Measurements from ENCODE around the gene ARHGEF38. TPM values are rescaled to one million over a fixed set of nuclear protein-coding genes. Genes with fewer than 3 reads are reported as not detected.

The ARHGEF38 gene
- total and polyA plus RNA-seq, 2 donors, result 0.24 to 0.30 TPM

DNA sequence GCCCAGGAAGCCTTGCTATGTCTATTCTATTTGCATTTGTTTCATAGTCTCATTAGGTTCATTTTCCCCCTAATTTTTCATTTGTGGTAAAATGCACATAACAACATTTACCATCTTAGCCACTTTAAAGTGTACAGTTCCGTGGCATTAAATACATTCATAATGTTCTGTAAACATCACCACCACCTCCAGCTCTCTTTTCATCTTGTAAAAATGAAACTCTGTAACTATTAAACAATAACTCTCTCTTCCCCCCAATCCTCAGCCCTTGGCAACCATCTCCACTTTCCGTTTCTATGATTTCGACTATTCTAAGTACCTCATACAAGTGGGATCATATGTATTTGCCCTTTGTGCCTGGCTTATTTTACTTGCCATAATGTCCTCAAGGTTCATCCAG, 19.9 kb downstream of the ARHGEF38 start:
- H3K4me1 ChIP-seq (ENCODE audit: control insufficient read depth in 2 of 2, insufficient read depth in 2 of 2, low read length in 2 of 2), result no peaks in the 10 kb centered on the region
- 95% methylated on average over 3 of the region's 3 CpGs for WGBS
- H3K4me3 ChIP-seq (ENCODE audit: low read length in 2 of 2), result no peak overlapping the region
- no peaks in the 10 kb centered on the region for H3K27me3 ChIP-seq (ENCODE audit: control insufficient read depth in 2 of 2, insufficient read depth in 1 of 2, low read length in 1 of 2)
- DNase-seq (ENCODE audit: low read depth in 6 of 9, low spot score in 9 of 9), result no peak
- no peaks in the 10 kb centered on the region for H3K36me3 ChIP-seq (ENCODE audit: control insufficient read depth in 2 of 2, insufficient read depth in 2 of 2, low read length in 1 of 2)
- no peak overlapping the region for H3K27ac ChIP-seq (ENCODE audit: low read depth in 1 of 2, low read length in 1 of 2)
- no peaks in the 10 kb centered on the region for H3K9me3 ChIP-seq (ENCODE audit: control insufficient read depth in 2 of 2, insufficient read depth in 1 of 2, low read length in 1 of 2)

DNA sequence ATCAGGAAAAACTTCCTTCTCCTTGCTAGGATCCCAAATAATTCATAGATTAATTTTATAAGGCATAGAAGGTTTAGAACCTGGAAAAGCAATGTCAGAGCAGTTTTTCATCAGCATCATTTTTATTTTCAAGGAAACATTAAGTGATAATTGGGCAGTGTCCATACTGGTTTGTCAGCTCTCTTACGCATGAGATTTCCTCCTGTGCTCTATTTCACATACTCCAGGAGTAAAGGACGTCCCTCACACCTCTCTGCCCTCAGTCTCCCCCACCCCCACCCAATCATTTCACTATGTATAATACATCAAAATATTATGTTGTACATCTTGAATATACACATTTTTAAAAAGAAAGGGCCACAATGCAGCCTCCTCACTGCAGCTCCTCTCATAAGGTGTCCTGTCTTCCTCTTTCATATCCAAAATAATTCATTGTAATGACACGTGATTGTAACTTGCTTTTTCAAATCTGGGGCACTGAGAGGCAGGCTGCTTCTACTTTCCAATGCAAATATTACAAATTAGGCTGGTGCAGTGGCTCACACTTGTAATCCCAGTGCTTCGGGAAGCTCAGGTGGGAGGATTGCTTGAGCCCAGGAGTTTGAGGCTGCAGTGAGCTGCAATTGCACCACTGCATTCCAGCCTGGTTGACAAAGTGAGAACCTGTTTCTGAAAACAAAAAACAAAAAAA, 34.4 kb downstream of the ARHGEF38 start:
- Histone ChIP-seq H3K36me3 (ENCODE audit: control insufficient read depth in 2 of 2, insufficient read depth in 2 of 2, low read length in 1 of 2) (no peaks in the 10 kb centered on the region), H3K9me3 (ENCODE audit: control insufficient read depth in 2 of 2, insufficient read depth in 1 of 2, low read length in 1 of 2) (no peaks in the 10 kb centered on the region), H3K27me3 (ENCODE audit: control insufficient read depth in 2 of 2, insufficient read depth in 1 of 2, low read length in 1 of 2) (no peaks in the 10 kb centered on the region), H3K4me3 (ENCODE audit: low read length in 2 of 2) (no peak overlapping the region), H3K27ac (ENCODE audit: low read depth in 1 of 2, low read length in 1 of 2) (no peak overlapping the region), H3K4me1 (ENCODE audit: control insufficient read depth in 2 of 2, insufficient read depth in 2 of 2, low read length in 2 of 2) (no peaks in the 10 kb centered on the region)
- DNase-seq (ENCODE audit: low read depth in 6 of 9, low spot score in 9 of 9), result no peak
- 81% methylated on average over 4 of the region's 4 CpGs for WGBS

DNA sequence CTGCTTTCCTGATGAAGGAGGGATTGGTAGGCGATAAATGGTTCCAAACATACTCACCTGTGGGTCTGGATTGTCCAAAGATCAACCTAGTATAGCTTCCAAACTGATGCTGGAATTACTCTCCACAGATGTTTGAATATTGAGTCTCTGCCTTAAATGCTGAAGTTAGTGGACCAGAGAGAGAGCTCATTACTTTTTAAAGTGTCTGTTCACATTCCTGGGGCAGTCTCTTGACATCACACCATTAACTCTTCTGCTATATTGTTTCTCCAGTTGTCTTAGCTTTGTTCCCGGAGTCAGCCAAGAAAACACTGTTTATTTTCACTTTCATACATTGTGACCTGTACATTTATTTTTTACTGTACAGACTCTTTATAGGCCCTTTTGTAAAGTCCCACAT, 35.4 kb downstream of the ARHGEF38 start:
- H3K4me1 ChIP-seq (ENCODE audit: control insufficient read depth in 2 of 2, insufficient read depth in 2 of 2, low read length in 2 of 2), result no peaks in the 10 kb centered on the region
- H3K27me3 ChIP-seq (ENCODE audit: control insufficient read depth in 2 of 2, insufficient read depth in 1 of 2, low read length in 1 of 2), result no peaks in the 10 kb centered on the region
- no peak overlapping the region for H3K4me3 ChIP-seq (ENCODE audit: low read length in 2 of 2)
- 94% methylated on average over 2 of the region's 2 CpGs for WGBS
- H3K36me3 ChIP-seq (ENCODE audit: control insufficient read depth in 2 of 2, insufficient read depth in 2 of 2, low read length in 1 of 2), result no peaks in the 10 kb centered on the region
- H3K27ac ChIP-seq (ENCODE audit: low read depth in 1 of 2, low read length in 1 of 2), result no peak overlapping the region
- no peaks in the 10 kb centered on the region for H3K9me3 ChIP-seq (ENCODE audit: control insufficient read depth in 2 of 2, insufficient read depth in 1 of 2, low read length in 1 of 2)
- no peak for DNase-seq (ENCODE audit: low read depth in 6 of 9, low spot score in 9 of 9)

DNA sequence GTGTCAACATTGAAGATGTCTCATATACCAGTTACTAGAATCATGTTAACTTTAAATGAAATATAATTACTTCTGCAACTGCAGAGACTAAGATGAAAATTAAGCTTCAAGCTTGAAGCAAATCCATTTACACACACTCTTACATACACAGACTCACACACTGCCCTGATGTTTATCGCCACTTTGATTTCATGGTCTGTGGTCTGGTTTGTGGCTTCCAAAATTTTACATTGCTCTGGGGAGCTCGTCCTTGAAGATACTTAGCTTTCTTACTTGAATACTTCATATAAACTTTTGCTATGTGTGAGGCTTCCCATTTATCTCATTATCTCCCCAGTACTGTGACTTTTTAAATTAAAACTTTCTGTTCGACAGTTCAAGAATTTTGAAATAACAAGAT, 35.8 kb downstream of the ARHGEF38 start:
- WGBS, result 16% methylated on average over 3 of the region's 3 CpGs
- no peak overlapping the region for H3K27ac ChIP-seq (ENCODE audit: low read depth in 1 of 2, low read length in 1 of 2)
- no peaks in the 10 kb centered on the region for H3K27me3 ChIP-seq (ENCODE audit: control insufficient read depth in 2 of 2, insufficient read depth in 1 of 2, low read length in 1 of 2)
- peak in 8 of 9 donors; percentile 4 to 75 (median 31) for DNase-seq (ENCODE audit: low read depth in 6 of 9, low spot score in 9 of 9)
- H3K9me3 ChIP-seq (ENCODE audit: control insufficient read depth in 2 of 2, insufficient read depth in 1 of 2, low read length in 1 of 2), result no peaks in the 10 kb centered on the region
- H3K36me3 ChIP-seq (ENCODE audit: control insufficient read depth in 2 of 2, insufficient read depth in 2 of 2, low read length in 1 of 2), result no peaks in the 10 kb centered on the region
- no peak overlapping the region for H3K4me3 ChIP-seq (ENCODE audit: low read length in 2 of 2)
- H3K4me1 ChIP-seq (ENCODE audit: control insufficient read depth in 2 of 2, insufficient read depth in 2 of 2, low read length in 2 of 2), result no peaks in the 10 kb centered on the region

DNA sequence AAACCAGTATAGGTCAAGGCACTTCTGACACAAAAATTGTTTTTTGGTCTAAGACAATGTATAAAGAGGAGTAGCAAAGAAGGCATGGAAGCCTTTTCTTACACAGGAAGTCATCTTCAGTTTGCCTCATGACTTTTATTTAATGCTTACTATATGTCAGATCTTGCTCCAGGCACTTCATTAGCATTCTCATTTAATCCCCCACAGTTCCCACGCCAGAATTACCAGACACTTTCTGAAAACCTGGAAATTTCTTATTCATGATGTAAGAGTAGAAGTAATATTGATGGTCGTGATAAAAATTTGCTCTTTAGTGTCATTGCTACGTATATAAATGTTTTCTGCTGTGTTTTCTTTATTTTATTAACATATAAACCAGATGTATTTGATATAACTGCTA, 39.2 kb downstream of the ARHGEF38 start:
- H3K9me3 ChIP-seq (ENCODE audit: control insufficient read depth in 2 of 2, insufficient read depth in 1 of 2, low read length in 1 of 2), result no peaks in the 10 kb centered on the region
- DNase-seq (ENCODE audit: low read depth in 6 of 9, low spot score in 9 of 9), result no peak
- no peak overlapping the region for H3K27ac ChIP-seq (ENCODE audit: low read depth in 1 of 2, low read length in 1 of 2)
- H3K4me3 ChIP-seq (ENCODE audit: low read length in 2 of 2), result no peak overlapping the region
- H3K36me3 ChIP-seq (ENCODE audit: control insufficient read depth in 2 of 2, insufficient read depth in 2 of 2, low read length in 1 of 2), result no peaks in the 10 kb centered on the region
- 94% methylated on average over 3 of the region's 3 CpGs for WGBS
- no peaks in the 10 kb centered on the region for H3K4me1 ChIP-seq (ENCODE audit: control insufficient read depth in 2 of 2, insufficient read depth in 2 of 2, low read length in 2 of 2)
- no peaks in the 10 kb centered on the region for H3K27me3 ChIP-seq (ENCODE audit: control insufficient read depth in 2 of 2, insufficient read depth in 1 of 2, low read length in 1 of 2)

DNA sequence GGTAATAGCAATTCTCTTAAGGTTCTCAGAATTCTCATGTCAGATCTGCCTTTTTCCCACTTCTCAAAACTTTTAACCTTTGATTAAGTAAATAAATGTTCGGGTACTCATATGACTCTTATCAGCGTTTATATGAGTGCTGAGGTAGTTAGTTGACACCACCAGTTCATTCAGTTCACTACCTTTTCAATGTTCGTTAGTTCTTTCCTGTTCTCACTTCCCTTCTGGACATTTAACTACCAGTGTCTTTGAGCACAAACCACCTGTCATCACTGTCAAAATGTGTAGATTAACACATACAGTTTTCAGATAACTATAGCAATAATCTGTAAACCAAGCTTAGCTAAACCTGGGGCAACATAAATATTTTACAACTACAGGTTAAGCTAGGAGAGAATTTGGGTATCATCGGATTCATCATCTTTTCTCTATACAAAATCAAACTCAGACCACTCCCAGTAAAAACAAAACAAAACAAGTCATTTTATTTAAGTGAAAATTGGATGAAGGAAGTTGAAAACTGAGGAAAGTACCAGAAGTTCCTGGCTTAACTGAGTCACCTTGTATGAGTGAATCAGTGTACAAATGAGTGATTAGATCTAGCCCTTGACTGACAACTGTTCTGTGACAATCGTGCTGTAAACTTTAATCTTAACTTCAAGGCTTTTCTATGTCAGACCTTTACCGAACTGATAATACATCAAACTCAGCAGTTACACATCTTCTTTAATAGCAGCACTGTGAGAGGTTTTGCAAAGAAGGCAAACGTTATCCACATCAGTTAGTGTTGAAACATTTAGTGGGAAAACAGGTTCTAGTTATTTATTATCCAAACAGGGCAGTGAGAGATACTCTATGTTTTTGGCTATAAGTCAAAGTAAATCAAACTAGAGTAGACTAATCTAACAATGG, 41.9 kb downstream of the ARHGEF38 start:
- DNase-seq (ENCODE audit: low read depth in 6 of 9, low spot score in 9 of 9), result peak in 1 of 9 donors; percentile 11
- Histone ChIP-seq H3K27ac (ENCODE audit: low read depth in 1 of 2, low read length in 1 of 2) (no peak overlapping the region), H3K9me3 (ENCODE audit: control insufficient read depth in 2 of 2, insufficient read depth in 1 of 2, low read length in 1 of 2) (no peaks in the 10 kb centered on the region), H3K27me3 (ENCODE audit: control insufficient read depth in 2 of 2, insufficient read depth in 1 of 2, low read length in 1 of 2) (no peaks in the 10 kb centered on the region), H3K4me1 (ENCODE audit: control insufficient read depth in 2 of 2, insufficient read depth in 2 of 2, low read length in 2 of 2) (no peaks in the 10 kb centered on the region), H3K4me3 (ENCODE audit: low read length in 2 of 2) (no peak overlapping the region), H3K36me3 (ENCODE audit: control insufficient read depth in 2 of 2, insufficient read depth in 2 of 2, low read length in 1 of 2) (no peaks in the 10 kb centered on the region)
- WGBS, result 70% methylated on average over 7 of the region's 7 CpGs

DNA sequence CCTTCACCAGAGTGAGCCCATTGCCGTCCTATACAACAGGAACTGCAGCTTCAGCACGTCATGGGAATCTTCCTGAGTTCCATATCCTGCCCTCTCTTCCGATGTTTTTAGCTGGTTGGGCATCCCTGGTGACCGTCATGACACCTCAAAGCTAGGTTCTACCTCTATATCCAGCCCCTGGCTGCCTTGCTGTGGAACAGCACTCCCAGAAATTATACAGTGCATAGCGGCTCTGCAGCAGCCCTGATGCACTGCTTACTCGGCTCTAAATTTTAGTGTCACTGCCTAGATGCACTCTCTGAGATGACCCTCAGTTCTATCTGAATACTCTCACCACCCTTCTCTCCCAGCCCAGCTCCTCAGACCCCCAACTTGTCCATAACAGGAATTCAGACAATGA, 44.3 kb downstream of the ARHGEF38 start:
- no peak overlapping the region for H3K27ac ChIP-seq (ENCODE audit: low read depth in 1 of 2, low read length in 1 of 2)
- H3K4me3 ChIP-seq (ENCODE audit: low read length in 2 of 2), result no peak overlapping the region
- no peaks in the 10 kb centered on the region for H3K9me3 ChIP-seq (ENCODE audit: control insufficient read depth in 2 of 2, insufficient read depth in 1 of 2, low read length in 1 of 2)
- 96% methylated on average over 6 of the region's 6 CpGs for WGBS
- no peak for DNase-seq (ENCODE audit: low read depth in 6 of 9, low spot score in 9 of 9)
- H3K4me1 ChIP-seq (ENCODE audit: control insufficient read depth in 2 of 2, insufficient read depth in 2 of 2, low read length in 2 of 2), result no peaks in the 10 kb centered on the region
- no peaks in the 10 kb centered on the region for H3K27me3 ChIP-seq (ENCODE audit: control insufficient read depth in 2 of 2, insufficient read depth in 1 of 2, low read length in 1 of 2)
- no peaks in the 10 kb centered on the region for H3K36me3 ChIP-seq (ENCODE audit: control insufficient read depth in 2 of 2, insufficient read depth in 2 of 2, low read length in 1 of 2)

DNA sequence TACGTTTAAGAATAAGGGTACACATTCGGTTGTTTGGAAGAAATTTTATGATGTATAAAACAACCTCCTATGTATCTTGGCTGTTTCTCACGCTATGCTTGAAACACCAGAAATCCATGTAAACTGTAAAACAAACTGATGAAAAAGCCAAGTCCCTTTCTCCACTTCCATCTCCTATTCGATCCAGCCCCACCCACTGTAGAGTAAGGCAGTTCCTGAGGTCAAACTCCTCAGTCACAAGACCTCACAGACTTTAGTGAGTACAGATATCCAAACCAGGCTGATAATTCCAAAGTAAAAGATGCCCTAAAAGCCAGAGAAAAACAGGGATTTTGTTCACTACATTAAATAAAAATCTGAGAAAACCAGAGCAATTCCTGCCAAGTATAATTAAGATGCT, 45.6 kb downstream of the ARHGEF38 start:
- H3K27me3 ChIP-seq (ENCODE audit: control insufficient read depth in 2 of 2, insufficient read depth in 1 of 2, low read length in 1 of 2), result no peaks in the 10 kb centered on the region
- H3K27ac ChIP-seq (ENCODE audit: low read depth in 1 of 2, low read length in 1 of 2), result no peak overlapping the region
- no peaks in the 10 kb centered on the region for H3K4me1 ChIP-seq (ENCODE audit: control insufficient read depth in 2 of 2, insufficient read depth in 2 of 2, low read length in 2 of 2)
- no peaks in the 10 kb centered on the region for H3K9me3 ChIP-seq (ENCODE audit: control insufficient read depth in 2 of 2, insufficient read depth in 1 of 2, low read length in 1 of 2)
- H3K4me3 ChIP-seq (ENCODE audit: low read length in 2 of 2), result no peak overlapping the region
- DNase-seq (ENCODE audit: low read depth in 6 of 9, low spot score in 9 of 9), result no peak
- WGBS, result 94% methylated on average over 4 of the region's 4 CpGs
- H3K36me3 ChIP-seq (ENCODE audit: control insufficient read depth in 2 of 2, insufficient read depth in 2 of 2, low read length in 1 of 2), result no peaks in the 10 kb centered on the region

DNA sequence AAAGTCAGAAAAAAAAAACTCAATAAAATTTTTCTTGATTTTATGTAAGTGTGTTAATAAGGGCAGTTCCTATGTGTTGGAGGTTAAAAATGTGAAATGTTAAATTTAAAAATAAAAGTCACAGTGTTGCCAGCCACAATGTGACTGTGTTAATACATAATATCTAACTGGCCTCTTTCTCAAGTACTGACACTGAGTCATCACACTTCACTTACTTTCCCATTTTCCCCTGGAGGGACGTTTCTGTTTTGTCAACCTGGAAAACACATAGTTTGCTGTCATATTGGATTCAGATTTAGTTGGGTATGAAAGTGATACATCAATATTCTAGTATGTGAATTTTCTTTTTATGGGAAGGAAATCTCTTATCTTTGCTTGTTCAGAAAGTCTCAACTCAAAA, 46.4 kb downstream of the ARHGEF38 start:
- no peak overlapping the region for H3K27ac ChIP-seq (ENCODE audit: low read depth in 1 of 2, low read length in 1 of 2)
- 88% methylated on average over 1 of the region's 1 CpG for WGBS

More for the DNA sequence above, 46.4 kb downstream of the ARHGEF38 start:
- no peaks in the 10 kb centered on the region for H3K36me3 ChIP-seq (ENCODE audit: control insufficient read depth in 2 of 2, insufficient read depth in 2 of 2, low read length in 1 of 2)
- H3K27me3 ChIP-seq (ENCODE audit: control insufficient read depth in 2 of 2, insufficient read depth in 1 of 2, low read length in 1 of 2), result no peaks in the 10 kb centered on the region
- H3K9me3 ChIP-seq (ENCODE audit: control insufficient read depth in 2 of 2, insufficient read depth in 1 of 2, low read length in 1 of 2), result no peaks in the 10 kb centered on the region
- no peak for DNase-seq (ENCODE audit: low read depth in 6 of 9, low spot score in 9 of 9)
- H3K4me1 ChIP-seq (ENCODE audit: control insufficient read depth in 2 of 2, insufficient read depth in 2 of 2, low read length in 2 of 2), result no peaks in the 10 kb centered on the region
- no peak overlapping the region for H3K4me3 ChIP-seq (ENCODE audit: low read length in 2 of 2)

Measured in thymus (tissue), 11 donors.